SK-N-SH (cell line): ENCODE data around the gene CA5A.

Experiments
- CHD2 ChIP-seq: fragments of 150-350 bp; IDR thresholded peaks from 2 replicates; pipeline ENCODE4 v1.6.1; 2018; ENCODE audit warnings: low read length; ENCODE audit not compliant: partially characterized antibody
- EP300 ChIP-seq, 2 experiments: IDR thresholded peaks; 2 replicates each; pipeline versions ENCODE4 v1.4.0 to v1.6.1; 2012; ENCODE audit warnings: borderline replicate concordance in 1 of 2, low read depth in 1 of 2, low read length in 1 of 2
- POLR2AphosphoS5 ChIP-seq: IDR thresholded peaks from 2 replicates; pipeline ENCODE4 v1.6.1; 2012; ENCODE audit warnings: low read depth, low read length
- SMC3 ChIP-seq: IDR thresholded peaks from 2 replicates; pipeline ENCODE4 v1.6.1; 2012; ENCODE audit warnings: low read depth, low read length, improper control_type of control experiment
- TAF1 ChIP-seq: IDR thresholded peaks from 2 replicates; pipeline ENCODE4 v1.6.1; 2012; ENCODE audit warnings: low read depth, mild to moderate bottlenecking, low read length, moderate library complexity, borderline replicate concordance
- TF ChIP-seq, protein P1 (sequence below): fragments of 200-600 bp; sonication (generic); IDR thresholded peaks from 2 replicates; pipeline ENCODE4 v1.6.1; 2017; ENCODE audit warnings: antibody characterized with exemption, mild to moderate bottlenecking, moderate library complexity
- TF ChIP-seq, protein P2 (sequence below): IDR thresholded peaks from 2 replicates; pipeline ENCODE4 v1.6.1; 2012; ENCODE audit warnings: mild to moderate bottlenecking, low read depth, low read length, moderate library complexity
- TF ChIP-seq, protein P3 (sequence below): fragments of 150-350 bp; IDR thresholded peaks from 2 replicates; pipeline ENCODE4 v1.6.1; 2016; ENCODE audit warnings: mild to moderate bottlenecking, low read depth, low read length

DNA sequence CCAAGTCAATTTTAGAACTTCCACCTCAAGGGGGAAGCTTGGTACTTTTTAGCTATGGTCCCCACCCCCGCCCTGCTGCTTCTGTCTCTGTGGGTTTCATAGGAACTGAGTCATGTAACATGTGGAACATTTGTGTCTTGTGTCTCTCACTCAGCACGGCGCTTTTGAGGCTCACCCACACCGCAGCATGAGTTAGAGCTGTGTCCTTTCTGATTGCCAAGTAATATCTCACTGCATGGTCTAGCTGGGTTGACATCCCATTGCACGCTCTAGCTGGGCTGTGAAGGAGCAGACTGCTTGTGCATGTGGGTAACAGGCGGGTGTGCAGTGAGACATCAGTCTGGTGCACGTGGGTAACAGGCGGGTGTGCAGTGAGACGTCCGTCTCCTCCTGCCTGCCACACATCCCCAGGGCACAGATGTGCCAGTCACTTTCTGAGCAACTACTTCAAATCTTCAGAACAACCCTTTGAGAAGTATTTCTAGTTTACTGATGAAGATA, 40.6 kb downstream of the CA5A start:
- TF ChIP-seq CHD2 (no peak), EP300 (IDR thresholded peaks at IDR 0.05; ENCODE audit: borderline replicate concordance in 1 of 2, low read depth in 1 of 2, low read length in 1 of 2) (no peak), POLR2AphosphoS5 (no peak), SMC3 (no peak), TAF1 (no peak)
- TF ChIP-seq, protein P1, sequence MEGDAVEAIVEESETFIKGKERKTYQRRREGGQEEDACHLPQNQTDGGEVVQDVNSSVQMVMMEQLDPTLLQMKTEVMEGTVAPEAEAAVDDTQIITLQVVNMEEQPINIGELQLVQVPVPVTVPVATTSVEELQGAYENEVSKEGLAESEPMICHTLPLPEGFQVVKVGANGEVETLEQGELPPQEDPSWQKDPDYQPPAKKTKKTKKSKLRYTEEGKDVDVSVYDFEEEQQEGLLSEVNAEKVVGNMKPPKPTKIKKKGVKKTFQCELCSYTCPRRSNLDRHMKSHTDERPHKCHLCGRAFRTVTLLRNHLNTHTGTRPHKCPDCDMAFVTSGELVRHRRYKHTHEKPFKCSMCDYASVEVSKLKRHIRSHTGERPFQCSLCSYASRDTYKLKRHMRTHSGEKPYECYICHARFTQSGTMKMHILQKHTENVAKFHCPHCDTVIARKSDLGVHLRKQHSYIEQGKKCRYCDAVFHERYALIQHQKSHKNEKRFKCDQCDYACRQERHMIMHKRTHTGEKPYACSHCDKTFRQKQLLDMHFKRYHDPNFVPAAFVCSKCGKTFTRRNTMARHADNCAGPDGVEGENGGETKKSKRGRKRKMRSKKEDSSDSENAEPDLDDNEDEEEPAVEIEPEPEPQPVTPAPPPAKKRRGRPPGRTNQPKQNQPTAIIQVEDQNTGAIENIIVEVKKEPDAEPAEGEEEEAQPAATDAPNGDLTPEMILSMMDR: no peak
- TF ChIP-seq, protein P2, sequence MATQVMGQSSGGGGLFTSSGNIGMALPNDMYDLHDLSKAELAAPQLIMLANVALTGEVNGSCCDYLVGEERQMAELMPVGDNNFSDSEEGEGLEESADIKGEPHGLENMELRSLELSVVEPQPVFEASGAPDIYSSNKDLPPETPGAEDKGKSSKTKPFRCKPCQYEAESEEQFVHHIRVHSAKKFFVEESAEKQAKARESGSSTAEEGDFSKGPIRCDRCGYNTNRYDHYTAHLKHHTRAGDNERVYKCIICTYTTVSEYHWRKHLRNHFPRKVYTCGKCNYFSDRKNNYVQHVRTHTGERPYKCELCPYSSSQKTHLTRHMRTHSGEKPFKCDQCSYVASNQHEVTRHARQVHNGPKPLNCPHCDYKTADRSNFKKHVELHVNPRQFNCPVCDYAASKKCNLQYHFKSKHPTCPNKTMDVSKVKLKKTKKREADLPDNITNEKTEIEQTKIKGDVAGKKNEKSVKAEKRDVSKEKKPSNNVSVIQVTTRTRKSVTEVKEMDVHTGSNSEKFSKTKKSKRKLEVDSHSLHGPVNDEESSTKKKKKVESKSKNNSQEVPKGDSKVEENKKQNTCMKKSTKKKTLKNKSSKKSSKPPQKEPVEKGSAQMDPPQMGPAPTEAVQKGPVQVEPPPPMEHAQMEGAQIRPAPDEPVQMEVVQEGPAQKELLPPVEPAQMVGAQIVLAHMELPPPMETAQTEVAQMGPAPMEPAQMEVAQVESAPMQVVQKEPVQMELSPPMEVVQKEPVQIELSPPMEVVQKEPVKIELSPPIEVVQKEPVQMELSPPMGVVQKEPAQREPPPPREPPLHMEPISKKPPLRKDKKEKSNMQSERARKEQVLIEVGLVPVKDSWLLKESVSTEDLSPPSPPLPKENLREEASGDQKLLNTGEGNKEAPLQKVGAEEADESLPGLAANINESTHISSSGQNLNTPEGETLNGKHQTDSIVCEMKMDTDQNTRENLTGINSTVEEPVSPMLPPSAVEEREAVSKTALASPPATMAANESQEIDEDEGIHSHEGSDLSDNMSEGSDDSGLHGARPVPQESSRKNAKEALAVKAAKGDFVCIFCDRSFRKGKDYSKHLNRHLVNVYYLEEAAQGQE: no peak
- TF ChIP-seq, protein P3, sequence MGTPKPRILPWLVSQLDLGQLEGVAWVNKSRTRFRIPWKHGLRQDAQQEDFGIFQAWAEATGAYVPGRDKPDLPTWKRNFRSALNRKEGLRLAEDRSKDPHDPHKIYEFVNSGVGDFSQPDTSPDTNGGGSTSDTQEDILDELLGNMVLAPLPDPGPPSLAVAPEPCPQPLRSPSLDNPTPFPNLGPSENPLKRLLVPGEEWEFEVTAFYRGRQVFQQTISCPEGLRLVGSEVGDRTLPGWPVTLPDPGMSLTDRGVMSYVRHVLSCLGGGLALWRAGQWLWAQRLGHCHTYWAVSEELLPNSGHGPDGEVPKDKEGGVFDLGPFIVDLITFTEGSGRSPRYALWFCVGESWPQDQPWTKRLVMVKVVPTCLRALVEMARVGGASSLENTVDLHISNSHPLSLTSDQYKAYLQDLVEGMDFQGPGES: no peak
